ENCODE data around the gene FAR2. TPM values are rescaled to one million over a fixed set of nuclear protein-coding genes. Genes with fewer than 3 reads are reported as not detected.

FAR2 gene
- total and polyA plus RNA-seq, 2 donors (not counting 3 experiments of a cell fraction or from before 2014, with no cell fraction given) = 32.3 to 61.7 TPM

- Histone ChIP-seq H3K9me3 (replicated peaks; ENCODE audit: control insufficient read depth, insufficient read depth, low read length) (no peaks in the 10 kb centered on the region), H3K27me3 (ENCODE audit: control insufficient read depth in 2 of 2, insufficient read depth in 2 of 2, low read length in 2 of 2) (no peaks in the 10 kb centered on the region), H3K9me1 (replicated peaks; ENCODE audit: control insufficient read depth, extremely low read depth, insufficient read depth, low read length) (no peaks in the 10 kb centered on the region), H3K9ac (replicated peaks; ENCODE audit: extremely low read depth, insufficient read depth, low read length) (no peak overlapping the region), H2AFZ (ENCODE audit: low read depth, low read length) (peak overlapping the region; percentile 49), H3K4me1 (ENCODE audit: control insufficient read depth, extremely low read depth, insufficient read depth, low read length) (peaks cover 3% of the 10 kb centered on the region), H3K4me3 (replicated peaks in 1 of 3; ENCODE audit: insufficient read depth in 1 of 3, low read depth in 1 of 3, low read length in 3 of 3) (no peak overlapping the region), H3K36me3 (ENCODE audit: control insufficient read depth in 2 of 2, extremely low read depth in 1 of 2, insufficient read depth in 2 of 2, low read length in 2 of 2) (no peaks in the 10 kb centered on the region), H3K27ac (ENCODE audit: insufficient read depth, low read depth, low read length) (no peak overlapping the region), H4K20me1 (replicated peaks; ENCODE audit: control insufficient read depth, extremely low read depth, insufficient read depth, low read length) (no peaks in the 10 kb centered on the region), H3K4me2 (ENCODE audit: insufficient read depth, low read length) (no peak overlapping the region), H3K79me2 (ENCODE audit: control insufficient read depth, insufficient read depth, low read length) (no peaks in the 10 kb centered on the region)
- dilution Hi-C loops (cut with MboI; ENCODE audit: extremely low pct_ligation_motif_present, low sequenced_read_pairs) = no loop called here
- TF ChIP-seq JUN (IDR thresholded peaks at IDR 0.05; ENCODE audit: borderline replicate concordance, insufficient read depth, insufficient read length, low read depth) (no peak), POLR2A (IDR thresholded peaks at IDR 0.05; ENCODE audit: low read depth, low read length) (no peak), POLR2AphosphoS5 (IDR thresholded peaks at IDR 0.05; ENCODE audit: insufficient read depth, low read depth, low read length) (no peak), MAX (IDR thresholded peaks at IDR 0.05; ENCODE audit: insufficient read depth, insufficient read length) (no peak), EZH2 (IDR thresholded peaks at IDR 0.05; ENCODE audit: borderline replicate concordance, low read depth, low read length, severe bottlenecking) (no peak), CTCF (IDR thresholded peaks at IDR 0.05; ENCODE audit: extremely low read depth in 1 of 2, insufficient read depth in 1 of 2, low read depth in 1 of 2, low read length in 2 of 2) (no peak), FOS (IDR thresholded peaks at IDR 0.05; ENCODE audit: borderline replicate concordance, insufficient read depth, low read length) (no peak), GATA2 (IDR thresholded peaks at IDR 0.05; ENCODE audit: insufficient read depth, insufficient read length, low read depth, low read length) (no peak), MYC (IDR thresholded peaks at IDR 0.05; ENCODE audit: low read depth, low read length) (no peak)
- CTCF ChIA-PET = no interaction called here
- POLR2A ChIA-PET = no interaction called here
- DNase-seq (ENCODE audit: low read depth, low spot score) = peak; percentile 27
- intact Hi-C loops (cut with micrococcal nuclease) = no loop called here
- FAIRE-seq = peak; percentile 63
- BruUV-seq (replicated peaks) = no TSS peak
These were observed 17.5 kb upstream of the FAR2 start for GRCh38 chr12:29131539-29131938.

Measured in endothelial cell of umbilical vein (primary cell).